ENCODE data around the gene DTX1.

GRCh38 chr12:113099764-113100163 is 43.2 kb downstream of the DTX1 start:
- no peak for TF ChIP-seq POLR2AphosphoS5 (IDR thresholded peaks at IDR 0.05; ENCODE audit: borderline replicate concordance, low read depth, low read length)
- no peak for TF ChIP-seq EZH2 (IDR thresholded peaks at IDR 0.05)
- TF ChIP-seq FOXP2 (optimal IDR thresholded peaks at IDR 0.05; ENCODE audit: control extremely low read depth, extremely low read length, insufficient read depth): no peak
